KMS-11 (cell line): ENCODE results near the gene PTPN1.

Experiments
- H2AFZ ChIP-seq: fragments of 200-600 bp; sonication (generic); 2 replicates; pipeline ENCODE4 v1.6.1; 2016; ENCODE audit warnings: antibody characterized with exemption, mixed run types, low read depth
- H3K27ac ChIP-seq: fragments of 200-600 bp; sonication (generic); 2 replicates; pipeline ENCODE4 v1.6.1; 2016; ENCODE audit warnings: mild to moderate bottlenecking, mixed run types
- H3K27me3 ChIP-seq: fragments of 200-600 bp; sonication (generic); 2 replicates; pipeline ENCODE4 v1.6.1; 2017; ENCODE audit warnings: mild to moderate bottlenecking, low read depth, mixed run types, moderate library complexity; ENCODE audit not compliant: insufficient read depth
- H3K36me3 ChIP-seq: fragments of 200-600 bp; sonication (generic); 2 replicates; pipeline ENCODE4 v1.6.1; 2017; ENCODE audit warnings: mild to moderate bottlenecking, mixed run types; ENCODE audit not compliant: insufficient read depth
- H3K4me1 ChIP-seq: fragments of 200-600 bp; sonication (generic); 2 replicates; pipeline ENCODE4 v1.6.1; 2016; ENCODE audit warnings: mild to moderate bottlenecking, low read depth, mixed run types; ENCODE audit not compliant: poor library complexity, severe bottlenecking
- H3K4me2 ChIP-seq: fragments of 200-600 bp; sonication (generic); 2 replicates; pipeline ENCODE4 v1.7.0; 2016; ENCODE audit warnings: mild to moderate bottlenecking, mixed run types
- H3K4me3 ChIP-seq: fragments of 200-600 bp; sonication (generic); IDR thresholded peaks from 2 replicates; pipeline ENCODE4 v1.6.1; 2017; ENCODE audit warnings: low read depth, low read length, mixed read lengths; ENCODE audit not compliant: insufficient read depth
- H3K79me2 ChIP-seq: fragments of 200-600 bp; sonication (generic); 2 replicates; pipeline ENCODE4 v1.6.1; 2016; ENCODE audit warnings: low read depth, mixed run types; ENCODE audit not compliant: insufficient read depth
- H3K9ac ChIP-seq: fragments of 200-600 bp; sonication (generic); 2 replicates; pipeline ENCODE4 v1.6.1; 2016; ENCODE audit warnings: mild to moderate bottlenecking, mixed run types
- H4K20me1 ChIP-seq: fragments of 200-600 bp; sonication (generic); 2 replicates; pipeline ENCODE4 v1.6.1; 2016; ENCODE audit warnings: mild to moderate bottlenecking, mixed run types; ENCODE audit not compliant: insufficient read depth
- TF ChIP-seq, protein P1 (sequence below): fragments of 200-600 bp; sonication (generic); conservative IDR thresholded peaks from 2 replicates; pipeline ENCODE4 v1.6.1; 2017; ENCODE audit warnings: low read depth, mild to moderate bottlenecking, antibody characterized with exemption, low read length, moderate library complexity, mixed read lengths

The PTPN1 gene

DNA sequence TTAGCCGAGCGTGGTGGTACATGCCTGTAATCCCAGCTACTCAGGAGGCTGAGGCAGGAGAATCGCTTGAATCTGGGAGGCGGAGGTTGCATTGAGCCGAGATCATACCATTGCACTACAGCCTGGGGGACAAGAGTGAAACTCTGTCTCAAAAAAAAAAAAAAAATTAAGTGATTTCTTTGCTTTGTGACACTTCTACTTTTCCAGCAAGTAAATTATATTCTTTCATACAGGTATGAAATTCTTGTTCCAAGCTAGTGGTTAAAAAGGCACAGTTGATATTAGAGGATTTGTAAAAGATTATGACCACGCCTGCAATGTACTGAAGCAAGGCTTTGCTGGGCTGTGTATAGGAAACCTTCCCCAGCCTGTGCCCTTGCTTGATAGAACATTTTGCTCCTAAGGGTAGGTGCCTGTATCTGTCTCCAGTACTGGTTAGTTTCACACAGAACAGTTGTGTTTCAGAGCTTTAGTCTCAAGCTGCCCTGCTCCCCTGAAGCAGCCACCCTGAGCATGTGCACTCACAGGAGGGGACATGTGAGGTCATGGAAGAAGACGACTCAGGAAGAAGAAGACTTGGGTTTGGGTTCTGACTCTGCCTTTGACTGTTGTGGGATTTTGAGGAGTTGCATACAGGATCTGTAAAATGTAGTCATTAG lies 10.2 kb downstream of the PTPN1 start:
- Histone ChIP-seq H3K4me1 (peaks cover 23% of the 10 kb centered on the region), H2AFZ (no peak overlapping the region), H3K27me3 (no peaks in the 10 kb centered on the region), H3K79me2 (peaks cover 48% of the 10 kb centered on the region; the same call in 1 of the 2 replicates), H4K20me1 (peaks cover 4% of the 10 kb centered on the region; the same call in 1 of the 2 replicates), H3K4me3 (no peak overlapping the region), H3K9ac (no peak overlapping the region), H3K4me2 (no peak overlapping the region), H3K36me3 (no peaks in the 10 kb centered on the region), H3K27ac (no peak overlapping the region)
- TF ChIP-seq, protein P1, sequence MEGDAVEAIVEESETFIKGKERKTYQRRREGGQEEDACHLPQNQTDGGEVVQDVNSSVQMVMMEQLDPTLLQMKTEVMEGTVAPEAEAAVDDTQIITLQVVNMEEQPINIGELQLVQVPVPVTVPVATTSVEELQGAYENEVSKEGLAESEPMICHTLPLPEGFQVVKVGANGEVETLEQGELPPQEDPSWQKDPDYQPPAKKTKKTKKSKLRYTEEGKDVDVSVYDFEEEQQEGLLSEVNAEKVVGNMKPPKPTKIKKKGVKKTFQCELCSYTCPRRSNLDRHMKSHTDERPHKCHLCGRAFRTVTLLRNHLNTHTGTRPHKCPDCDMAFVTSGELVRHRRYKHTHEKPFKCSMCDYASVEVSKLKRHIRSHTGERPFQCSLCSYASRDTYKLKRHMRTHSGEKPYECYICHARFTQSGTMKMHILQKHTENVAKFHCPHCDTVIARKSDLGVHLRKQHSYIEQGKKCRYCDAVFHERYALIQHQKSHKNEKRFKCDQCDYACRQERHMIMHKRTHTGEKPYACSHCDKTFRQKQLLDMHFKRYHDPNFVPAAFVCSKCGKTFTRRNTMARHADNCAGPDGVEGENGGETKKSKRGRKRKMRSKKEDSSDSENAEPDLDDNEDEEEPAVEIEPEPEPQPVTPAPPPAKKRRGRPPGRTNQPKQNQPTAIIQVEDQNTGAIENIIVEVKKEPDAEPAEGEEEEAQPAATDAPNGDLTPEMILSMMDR, result no peak

DNA sequence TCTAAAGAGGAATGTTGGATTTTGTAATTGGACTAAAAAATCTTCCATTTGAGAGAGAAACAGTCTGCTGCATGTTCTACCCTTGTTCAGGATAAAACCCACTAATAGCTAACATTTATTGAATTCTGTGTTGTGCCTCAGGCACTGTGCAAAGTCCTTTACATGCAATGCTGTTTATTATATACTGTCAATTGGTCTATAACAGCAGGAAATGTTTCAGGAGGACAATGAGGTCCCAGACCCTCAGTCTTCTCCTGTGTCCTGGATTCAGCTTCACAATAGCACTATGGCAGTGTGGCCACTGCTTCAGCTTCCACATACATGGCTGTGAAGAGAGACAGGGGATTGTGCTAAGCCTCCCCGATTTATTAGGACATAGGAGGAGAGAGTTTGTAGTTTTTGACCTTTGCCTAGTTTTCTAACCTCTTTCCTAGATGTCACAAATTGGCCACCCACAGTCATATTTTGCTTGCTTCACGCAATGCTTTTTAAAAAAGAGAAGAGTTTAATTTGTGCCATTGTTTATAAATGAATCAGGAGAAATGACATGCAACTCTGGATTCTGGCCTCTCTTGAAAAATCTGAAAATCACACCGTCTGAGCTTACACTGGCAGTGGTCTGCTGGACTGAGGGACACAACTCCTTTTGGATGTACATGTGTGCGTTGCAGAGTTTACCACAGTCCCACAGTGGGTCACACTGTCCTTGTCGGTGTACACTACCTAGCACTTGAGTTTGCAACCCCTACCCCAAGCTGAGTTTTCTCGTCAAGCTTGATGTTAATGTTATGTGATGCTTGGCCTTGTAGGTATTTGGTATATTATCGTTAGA lies 11.3 kb downstream of the PTPN1 start:
- Histone ChIP-seq H3K4me2 (no peak overlapping the region), H4K20me1 (no peaks in the 10 kb centered on the region), H3K4me1 (peaks cover 17% of the 10 kb centered on the region), H3K9ac (no peak overlapping the region), H2AFZ (no peak overlapping the region), H3K79me2 (peaks cover 54% of the 10 kb centered on the region; the same call in 1 of the 2 replicates), H3K27ac (no peak overlapping the region), H3K36me3 (no peaks in the 10 kb centered on the region), H3K27me3 (no peaks in the 10 kb centered on the region), H3K4me3 (no peak overlapping the region)
- TF ChIP-seq, protein P1, result no peak

GRCh38 chr20:50522053-50522674 lies 12.0 kb downstream of the PTPN1 start:
- H3K79me2 ChIP-seq, result peaks cover 60% of the 10 kb centered on the region; the same call in 1 of the 2 replicates
- H3K27me3 ChIP-seq, result no peaks in the 10 kb centered on the region
- no peak overlapping the region for H2AFZ ChIP-seq
- no peak overlapping the region for H3K9ac ChIP-seq
- H3K4me3 ChIP-seq, result no peak overlapping the region
- H4K20me1 ChIP-seq, result no peaks in the 10 kb centered on the region
- H3K4me2 ChIP-seq, result no peak overlapping the region
- no peak overlapping the region for H3K27ac ChIP-seq
- no peaks in the 10 kb centered on the region for H3K36me3 ChIP-seq
- TF ChIP-seq, protein P1, result no peak
- peaks cover 10% of the 10 kb centered on the region for H3K4me1 ChIP-seq

DNA sequence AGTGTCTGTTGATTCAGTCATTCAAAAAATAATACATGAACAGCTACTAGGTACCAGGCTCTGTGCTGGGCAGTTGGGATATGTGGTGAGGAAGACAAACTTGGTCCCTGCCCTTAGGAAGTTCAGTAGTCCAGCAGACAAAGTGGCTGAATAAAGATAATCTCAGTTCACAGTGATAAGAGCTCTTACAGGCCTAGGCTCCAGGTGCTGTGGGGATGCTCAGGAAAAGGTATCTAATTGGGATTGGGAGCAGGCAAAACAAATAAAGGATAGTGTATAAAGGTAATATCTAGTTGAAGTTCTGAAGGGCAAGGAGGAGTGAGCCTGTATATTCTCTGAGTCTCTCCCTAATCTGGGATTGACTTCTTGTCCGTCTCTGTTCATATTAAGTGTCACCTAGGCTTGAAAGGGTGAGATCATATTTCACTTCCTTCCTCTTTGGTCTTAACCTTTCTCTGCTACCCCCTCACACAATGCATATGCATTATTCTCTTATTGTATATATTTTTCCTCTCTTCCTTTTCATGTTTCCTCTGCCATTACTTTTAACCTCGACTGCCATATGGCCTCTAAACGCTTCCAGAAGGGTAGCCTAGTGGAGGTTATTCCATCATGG lies 13.5 kb downstream of the PTPN1 start:
- H3K27ac ChIP-seq, result no peak overlapping the region
- H3K4me2 ChIP-seq, result no peak overlapping the region

More for the DNA sequence above, 13.5 kb downstream of the PTPN1 start:
- Histone ChIP-seq H3K36me3 (no peaks in the 10 kb centered on the region), H3K9ac (no peak overlapping the region), H2AFZ (no peak overlapping the region), H3K79me2 (peaks cover 49% of the 10 kb centered on the region; the same call in 1 of the 2 replicates), H4K20me1 (no peaks in the 10 kb centered on the region), H3K4me1 (no peaks in the 10 kb centered on the region), H3K4me3 (no peak overlapping the region), H3K27me3 (no peaks in the 10 kb centered on the region)
- TF ChIP-seq, protein P1, result no peak
